Epithelial cell of esophagus (primary cell): ENCODE data around the gene PTOV1.

ENCODE experiments used
- DNase-seq: peaks from one replicate; pipeline ENCODE4 v3.0.0; 2010; ENCODE audit warnings: low read depth
- H3K4me3 ChIP-seq: 2 replicates; pipeline ENCODE4 v1.5.1; 2011; ENCODE audit warnings: mild to moderate bottlenecking, low read length, control low read depth
- TF ChIP-seq, protein P1 (sequence below): IDR thresholded peaks from 2 replicates; pipeline ENCODE4 v1.5.1; 2011; ENCODE audit warnings: low read depth, mild to moderate bottlenecking, low read length, control low read depth, inconsistent platforms; ENCODE audit not compliant: insufficient read depth; ENCODE audit errors: missing control alignments

Gene PTOV1

DNA sequence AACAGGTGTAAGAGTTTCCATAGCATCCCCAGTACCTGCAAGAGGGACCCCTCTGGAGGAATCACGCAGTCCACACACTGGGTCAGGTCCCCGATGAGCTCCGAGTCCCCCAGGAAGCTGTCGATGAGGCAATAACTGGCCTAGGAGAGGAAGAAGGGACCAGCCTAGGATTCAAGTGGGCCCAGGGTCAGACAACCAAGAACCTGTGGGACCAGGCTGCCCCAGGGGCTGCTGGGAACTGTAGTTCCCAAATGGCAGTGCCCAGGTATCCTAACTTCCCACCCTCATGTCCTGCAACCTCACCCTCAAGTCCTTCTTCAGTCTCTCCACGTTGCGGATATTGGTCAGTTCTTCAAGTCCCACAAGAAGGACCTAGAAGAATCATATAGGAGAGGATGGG, 39.6 kb upstream of the PTOV1 start:
- TF ChIP-seq, protein P1, sequence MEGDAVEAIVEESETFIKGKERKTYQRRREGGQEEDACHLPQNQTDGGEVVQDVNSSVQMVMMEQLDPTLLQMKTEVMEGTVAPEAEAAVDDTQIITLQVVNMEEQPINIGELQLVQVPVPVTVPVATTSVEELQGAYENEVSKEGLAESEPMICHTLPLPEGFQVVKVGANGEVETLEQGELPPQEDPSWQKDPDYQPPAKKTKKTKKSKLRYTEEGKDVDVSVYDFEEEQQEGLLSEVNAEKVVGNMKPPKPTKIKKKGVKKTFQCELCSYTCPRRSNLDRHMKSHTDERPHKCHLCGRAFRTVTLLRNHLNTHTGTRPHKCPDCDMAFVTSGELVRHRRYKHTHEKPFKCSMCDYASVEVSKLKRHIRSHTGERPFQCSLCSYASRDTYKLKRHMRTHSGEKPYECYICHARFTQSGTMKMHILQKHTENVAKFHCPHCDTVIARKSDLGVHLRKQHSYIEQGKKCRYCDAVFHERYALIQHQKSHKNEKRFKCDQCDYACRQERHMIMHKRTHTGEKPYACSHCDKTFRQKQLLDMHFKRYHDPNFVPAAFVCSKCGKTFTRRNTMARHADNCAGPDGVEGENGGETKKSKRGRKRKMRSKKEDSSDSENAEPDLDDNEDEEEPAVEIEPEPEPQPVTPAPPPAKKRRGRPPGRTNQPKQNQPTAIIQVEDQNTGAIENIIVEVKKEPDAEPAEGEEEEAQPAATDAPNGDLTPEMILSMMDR: no peak
- no peak overlapping the region for H3K4me3 ChIP-seq
- no peak for DNase-seq

DNA sequence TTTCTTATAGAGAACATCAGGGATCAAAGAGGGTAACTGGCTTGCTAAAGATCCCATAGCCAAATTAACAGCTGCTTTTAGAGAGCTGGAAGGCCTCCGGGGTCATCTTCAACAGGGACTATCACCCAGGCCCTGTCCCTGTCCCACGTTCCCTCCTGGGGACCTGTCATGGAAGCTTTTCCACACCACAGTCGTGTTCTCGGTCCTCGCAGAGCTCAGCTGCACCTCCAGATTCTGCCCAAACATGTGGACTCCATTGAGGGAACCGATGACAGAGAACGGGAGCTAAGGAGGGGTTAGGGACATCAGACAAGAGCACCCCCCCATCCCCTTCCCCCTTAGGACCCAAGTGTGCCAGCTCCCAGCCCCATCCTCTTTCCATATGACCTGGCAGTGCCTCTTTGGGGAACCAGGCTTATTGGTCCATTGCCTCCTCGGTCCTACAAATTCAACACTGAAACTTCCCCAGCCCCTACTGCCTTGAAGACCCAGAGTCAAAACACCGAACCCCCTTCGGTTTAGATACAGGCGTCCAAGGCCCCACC, 38.4 kb upstream of the PTOV1 start:
- TF ChIP-seq, protein P1: no peak
- DNase-seq: no peak
- peak overlapping the region; percentile 88 for H3K4me3 ChIP-seq

DNA sequence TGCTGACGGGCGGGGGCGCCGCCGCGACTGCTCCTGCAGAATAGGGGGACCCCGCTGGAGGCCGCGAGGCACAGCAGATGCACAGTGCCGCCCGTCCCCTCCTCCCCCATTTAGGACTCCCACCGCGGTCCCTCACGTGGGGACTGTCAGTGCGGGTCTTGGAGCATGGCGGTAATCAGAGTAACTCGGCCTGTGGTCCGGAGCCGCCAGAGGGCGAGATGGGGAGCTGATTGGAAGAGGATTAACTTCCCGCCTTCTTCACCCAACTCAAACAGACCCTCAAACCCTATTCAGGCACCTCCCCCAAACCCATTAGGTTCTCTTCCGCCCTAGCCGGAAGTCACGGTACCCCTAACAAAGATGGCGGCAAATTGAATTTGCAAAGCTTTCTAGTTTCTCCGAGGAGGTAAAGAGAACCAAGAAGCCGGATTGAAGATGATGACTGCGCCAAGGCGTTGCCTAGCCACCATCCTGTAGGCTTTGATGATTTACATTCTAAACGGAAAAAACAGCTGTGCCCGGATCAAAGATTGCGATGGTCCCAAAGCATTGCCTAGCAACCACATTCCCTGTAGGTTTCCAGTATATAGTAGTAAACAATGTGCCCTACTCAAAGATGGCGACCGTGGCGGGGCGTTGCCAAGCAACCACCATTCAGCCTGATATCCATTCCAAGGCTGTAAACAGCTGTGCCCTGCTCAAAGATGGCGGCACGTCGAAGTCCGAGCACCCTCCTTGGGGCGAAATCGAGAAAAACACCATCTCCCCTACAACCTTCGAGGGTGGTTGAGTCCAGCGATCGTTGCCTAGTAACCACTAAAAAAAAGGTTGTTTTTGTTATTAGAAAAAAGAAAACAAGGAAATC, 37.7 kb upstream of the PTOV1 start, which contains the start of gene FUZ:
Gene FUZ, minus strand, starts transcription at position 296 of the 865 bp plus-strand sequence. Its CDS starts 186 bp downstream, at position 110.
- TF ChIP-seq, protein P1: peak; percentile 19
- H3K4me3 ChIP-seq: peak within 1 kb of the TSS; percentile 88
- peak; percentile 96 for DNase-seq

DNA sequence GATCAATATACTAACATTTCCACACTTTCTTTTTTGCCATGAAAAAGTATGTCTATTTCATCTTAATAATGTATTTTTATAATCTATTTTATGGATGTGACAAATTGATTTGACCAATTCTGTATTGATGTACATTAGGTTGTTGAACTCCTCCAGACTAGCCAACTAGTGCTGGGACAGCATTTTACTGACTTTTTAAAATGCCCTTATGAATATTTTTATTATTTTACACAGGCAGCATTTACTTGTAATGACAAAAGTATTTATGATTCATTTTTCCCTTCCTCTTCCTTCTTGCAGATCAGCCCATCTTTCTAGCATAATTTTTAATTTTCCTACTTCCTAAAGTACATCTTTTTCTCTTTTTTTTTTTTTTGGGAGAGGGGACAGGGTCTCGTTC, 36.9 kb upstream of the PTOV1 start:
- no peak for DNase-seq
- TF ChIP-seq, protein P1: no peak
- H3K4me3 ChIP-seq: peak overlapping the region; percentile 88

DNA sequence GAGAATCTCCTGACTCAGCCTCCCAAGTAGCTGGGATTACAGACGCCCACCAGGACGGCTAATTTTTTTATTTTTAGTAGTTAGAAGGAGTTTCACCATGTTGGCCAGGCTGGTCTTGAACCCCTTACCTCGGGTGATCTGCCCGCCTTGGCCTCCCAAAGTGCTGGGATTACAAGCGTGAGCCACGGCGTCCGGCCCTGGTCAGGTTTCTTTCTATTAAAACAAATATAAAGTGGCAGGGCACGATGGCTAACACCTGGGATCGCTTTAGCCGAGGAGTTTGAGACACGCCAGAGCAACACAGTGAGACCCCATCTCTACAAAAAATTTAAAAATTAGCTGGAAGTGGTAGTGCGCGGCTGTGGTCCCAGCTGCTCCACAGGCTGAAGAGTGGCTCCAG, 34.4 kb upstream of the PTOV1 start:
- TF ChIP-seq, protein P1: no peak
- no peak overlapping the region for H3K4me3 ChIP-seq
- DNase-seq: no peak

DNA sequence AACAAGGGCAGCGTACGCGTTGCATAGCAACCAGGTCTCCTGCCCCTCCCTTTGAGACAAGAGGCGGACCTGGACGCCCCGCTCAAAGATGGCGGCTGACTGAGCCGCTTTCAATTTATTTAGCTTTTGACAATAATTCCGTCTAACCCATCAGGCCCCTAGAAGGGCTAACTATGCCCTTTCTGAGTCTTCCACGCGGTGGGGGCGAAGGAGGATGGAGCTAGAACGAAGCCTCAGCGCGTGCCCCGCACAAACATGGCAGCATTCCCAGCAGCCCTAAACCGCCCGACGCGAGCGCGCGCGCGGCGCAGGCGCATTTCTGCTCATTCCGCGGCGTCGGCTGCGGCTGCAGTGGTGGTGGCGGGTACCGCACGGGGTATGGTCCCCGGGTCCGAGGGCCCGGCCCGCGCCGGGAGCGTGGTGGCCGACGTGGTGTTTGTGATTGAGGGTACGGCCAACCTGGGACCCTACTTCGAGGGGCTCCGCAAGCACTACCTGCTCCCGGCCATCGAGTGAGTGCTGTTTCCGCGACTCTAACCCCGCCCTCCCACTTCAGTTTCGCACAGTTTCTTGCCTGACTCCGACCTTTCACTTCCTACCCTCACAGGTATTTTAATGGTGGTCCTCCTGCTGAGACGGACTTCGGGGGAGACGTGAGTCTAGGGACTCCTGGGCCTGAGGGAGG, 32.9 kb upstream of the PTOV1 start, which contains the start of gene MED25:
Gene MED25, plus strand, starts transcription at position 326 of the 685 bp plus-strand sequence. Its CDS starts 53 bp downstream, at position 379.
- H3K4me3 ChIP-seq: peak within 1 kb of the TSS; percentile 98
- TF ChIP-seq, protein P1: peak; percentile 7
- DNase-seq: peak; percentile 85
